Measurements from ENCODE around the gene IGLON5. TPM values are rescaled to one million over a fixed set of nuclear protein-coding genes. Genes with fewer than 3 reads are reported as not detected.

Gene IGLON5
- total RNA-seq, 1 experiment from 2014 or later, result not detected

DNA sequence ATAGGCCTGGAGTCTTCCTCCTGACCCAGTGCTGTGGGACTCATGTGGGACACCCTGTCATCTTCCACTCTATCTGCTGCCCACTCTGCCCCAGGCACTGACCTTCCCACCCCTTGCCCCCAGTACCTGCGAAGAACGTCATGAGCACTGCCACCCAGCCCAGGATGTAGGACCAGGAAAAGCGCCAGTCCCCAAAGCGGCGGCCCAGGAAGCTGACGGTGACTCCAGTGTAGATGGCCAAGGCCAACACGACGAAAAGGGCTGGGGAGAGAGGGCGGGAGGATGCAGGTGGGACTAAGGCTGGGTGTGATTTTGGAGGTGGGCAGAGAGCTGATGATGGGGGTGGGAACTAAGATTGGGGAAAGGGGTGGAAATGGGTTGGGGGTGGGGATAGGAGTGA lies 68.9 kb downstream of the IGLON5 start:
- ChIA-PET CTCF (no interaction called here), RAD21 (ENCODE audit: low non-redundant PET in 1 of 2, low total read pairs in 2 of 2, uncharacterized antibody in 2 of 2, unreplicated experiment in 2 of 2) (interaction anchor here in 1 of 2 experiments (0.7 kb wide), 1 partner anchor 16 kb away, joined by 4 read pairs; no protein-coding TSS in a partner anchor), POLR2A (no interaction called here)
- Histone ChIP-seq H2AFZ (ENCODE audit: low read depth, low read length, poor library complexity, severe bottlenecking) (no peak overlapping the region), H3K36me3 (ENCODE audit: control insufficient read depth in 1 of 2, insufficient read depth in 2 of 2, low read length in 2 of 2) (no peaks in the 10 kb centered on the region), H3K4me1 (ENCODE audit: control insufficient read depth in 1 of 2, insufficient read depth in 2 of 2, low read length in 2 of 2) (peaks cover 0 to 12% of the 10 kb centered on the region in 2 experiments; a peak in 2 of 4 replicates), H3K4me2 (ENCODE audit: low read length) (peak overlapping the region; percentile 25; the same call in 1 of the 2 replicates), H3K9me2 (ENCODE audit: insufficient read depth) (no peaks in the 10 kb centered on the region), H3K9me3 (ENCODE audit: control insufficient read depth in 1 of 2, insufficient read depth in 1 of 2, low read depth in 1 of 2, low read length in 2 of 2) (no peaks in the 10 kb centered on the region), H4K20me1 (ENCODE audit: insufficient read depth) (no peaks in the 10 kb centered on the region), H3K79me2 (ENCODE audit: insufficient read depth, low read length) (no peaks in the 10 kb centered on the region), H3K4me3 (replicated peaks in 1 of 2; ENCODE audit: low read depth in 1 of 2, low read length in 2 of 2) (no peak overlapping the region), H3K9ac (ENCODE audit: low read length) (no peak overlapping the region), H3K27me3 (ENCODE audit: insufficient read depth, low read length) (no peaks in the 10 kb centered on the region), H3K27ac (ENCODE audit: low read depth, low read length) (no peak overlapping the region)
- no TSS peak for BruUV-seq (replicated peaks)
- no peak for TF ChIP-seq TCF7L2 (IDR thresholded peaks at IDR 0.05; ENCODE audit: borderline replicate concordance, extremely low read depth, insufficient read depth, insufficient read length)
- TF ChIP-seq, protein P1, sequence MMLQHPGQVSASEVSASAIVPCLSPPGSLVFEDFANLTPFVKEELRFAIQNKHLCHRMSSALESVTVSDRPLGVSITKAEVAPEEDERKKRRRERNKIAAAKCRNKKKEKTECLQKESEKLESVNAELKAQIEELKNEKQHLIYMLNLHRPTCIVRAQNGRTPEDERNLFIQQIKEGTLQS (IDR thresholded peaks at IDR 0.05), result no peak
- no peak for TF ChIP-seq FOSL1 (IDR thresholded peaks at IDR 0.05; ENCODE audit: low read depth)
- TF ChIP-seq POLR2A (IDR thresholded peaks at IDR 0.05; ENCODE audit: borderline replicate concordance, extremely low read depth, insufficient read depth, insufficient read length), result no peak
- no peak for TF ChIP-seq SP1 (IDR thresholded peaks at IDR 0.05; ENCODE audit: low read depth)
- TF ChIP-seq JUND (IDR thresholded peaks at IDR 0.05), result no peak
- no peak for TF ChIP-seq EZH2 (IDR thresholded peaks at IDR 0.05)
- no peak for TF ChIP-seq ZFX (IDR thresholded peaks at IDR 0.05)
- no peak for TF ChIP-seq YY1 (IDR thresholded peaks at IDR 0.05; ENCODE audit: extremely low read depth, insufficient replicate concordance, low read depth, low read length)
- TF ChIP-seq SRF (IDR thresholded peaks at IDR 0.05; ENCODE audit: low read depth), result no peak
- TF ChIP-seq, protein P2, sequence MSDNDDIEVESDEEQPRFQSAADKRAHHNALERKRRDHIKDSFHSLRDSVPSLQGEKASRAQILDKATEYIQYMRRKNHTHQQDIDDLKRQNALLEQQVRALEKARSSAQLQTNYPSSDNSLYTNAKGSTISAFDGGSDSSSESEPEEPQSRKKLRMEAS (IDR thresholded peaks at IDR 0.05), result no peak
- TF ChIP-seq, protein P3, sequence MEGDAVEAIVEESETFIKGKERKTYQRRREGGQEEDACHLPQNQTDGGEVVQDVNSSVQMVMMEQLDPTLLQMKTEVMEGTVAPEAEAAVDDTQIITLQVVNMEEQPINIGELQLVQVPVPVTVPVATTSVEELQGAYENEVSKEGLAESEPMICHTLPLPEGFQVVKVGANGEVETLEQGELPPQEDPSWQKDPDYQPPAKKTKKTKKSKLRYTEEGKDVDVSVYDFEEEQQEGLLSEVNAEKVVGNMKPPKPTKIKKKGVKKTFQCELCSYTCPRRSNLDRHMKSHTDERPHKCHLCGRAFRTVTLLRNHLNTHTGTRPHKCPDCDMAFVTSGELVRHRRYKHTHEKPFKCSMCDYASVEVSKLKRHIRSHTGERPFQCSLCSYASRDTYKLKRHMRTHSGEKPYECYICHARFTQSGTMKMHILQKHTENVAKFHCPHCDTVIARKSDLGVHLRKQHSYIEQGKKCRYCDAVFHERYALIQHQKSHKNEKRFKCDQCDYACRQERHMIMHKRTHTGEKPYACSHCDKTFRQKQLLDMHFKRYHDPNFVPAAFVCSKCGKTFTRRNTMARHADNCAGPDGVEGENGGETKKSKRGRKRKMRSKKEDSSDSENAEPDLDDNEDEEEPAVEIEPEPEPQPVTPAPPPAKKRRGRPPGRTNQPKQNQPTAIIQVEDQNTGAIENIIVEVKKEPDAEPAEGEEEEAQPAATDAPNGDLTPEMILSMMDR (IDR thresholded peaks at IDR 0.05 in 2 of 3, conservative IDR thresholded peaks at IDR 0.05 in 1 of 3; ENCODE audit: borderline replicate concordance in 1 of 3, insufficient read depth in 1 of 3, low read depth in 2 of 3, low read length in 2 of 3), result no peak
- no peak for TF ChIP-seq EZH2phosphoT487 (IDR thresholded peaks at IDR 0.05; ENCODE audit: borderline replicate concordance)
- TF ChIP-seq, protein P4, sequence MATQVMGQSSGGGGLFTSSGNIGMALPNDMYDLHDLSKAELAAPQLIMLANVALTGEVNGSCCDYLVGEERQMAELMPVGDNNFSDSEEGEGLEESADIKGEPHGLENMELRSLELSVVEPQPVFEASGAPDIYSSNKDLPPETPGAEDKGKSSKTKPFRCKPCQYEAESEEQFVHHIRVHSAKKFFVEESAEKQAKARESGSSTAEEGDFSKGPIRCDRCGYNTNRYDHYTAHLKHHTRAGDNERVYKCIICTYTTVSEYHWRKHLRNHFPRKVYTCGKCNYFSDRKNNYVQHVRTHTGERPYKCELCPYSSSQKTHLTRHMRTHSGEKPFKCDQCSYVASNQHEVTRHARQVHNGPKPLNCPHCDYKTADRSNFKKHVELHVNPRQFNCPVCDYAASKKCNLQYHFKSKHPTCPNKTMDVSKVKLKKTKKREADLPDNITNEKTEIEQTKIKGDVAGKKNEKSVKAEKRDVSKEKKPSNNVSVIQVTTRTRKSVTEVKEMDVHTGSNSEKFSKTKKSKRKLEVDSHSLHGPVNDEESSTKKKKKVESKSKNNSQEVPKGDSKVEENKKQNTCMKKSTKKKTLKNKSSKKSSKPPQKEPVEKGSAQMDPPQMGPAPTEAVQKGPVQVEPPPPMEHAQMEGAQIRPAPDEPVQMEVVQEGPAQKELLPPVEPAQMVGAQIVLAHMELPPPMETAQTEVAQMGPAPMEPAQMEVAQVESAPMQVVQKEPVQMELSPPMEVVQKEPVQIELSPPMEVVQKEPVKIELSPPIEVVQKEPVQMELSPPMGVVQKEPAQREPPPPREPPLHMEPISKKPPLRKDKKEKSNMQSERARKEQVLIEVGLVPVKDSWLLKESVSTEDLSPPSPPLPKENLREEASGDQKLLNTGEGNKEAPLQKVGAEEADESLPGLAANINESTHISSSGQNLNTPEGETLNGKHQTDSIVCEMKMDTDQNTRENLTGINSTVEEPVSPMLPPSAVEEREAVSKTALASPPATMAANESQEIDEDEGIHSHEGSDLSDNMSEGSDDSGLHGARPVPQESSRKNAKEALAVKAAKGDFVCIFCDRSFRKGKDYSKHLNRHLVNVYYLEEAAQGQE (IDR thresholded peaks at IDR 0.05; ENCODE audit: low read depth), result no peak
- TF ChIP-seq ELF1 (IDR thresholded peaks at IDR 0.05; ENCODE audit: borderline replicate concordance, low read depth), result no peak
- no peak for TF ChIP-seq RAD21 (IDR thresholded peaks at IDR 0.05; ENCODE audit: low read depth)
- TF ChIP-seq CBX3 (IDR thresholded peaks at IDR 0.05; ENCODE audit: low read depth), result no peak
- TF ChIP-seq CEBPB (IDR thresholded peaks at IDR 0.05; ENCODE audit: low read depth), result no peak
- TF ChIP-seq POLR2AphosphoS5 (IDR thresholded peaks at IDR 0.05; ENCODE audit: low read depth, low read length), result no peak
- DNase-seq (ENCODE audit: low read depth, low spot score) (no peak), ATAC-seq (no peak)
- intact Hi-C loops (cut with micrococcal nuclease), result no loop called here
